ENCODE measurements around the gene STIM1.

DNA sequence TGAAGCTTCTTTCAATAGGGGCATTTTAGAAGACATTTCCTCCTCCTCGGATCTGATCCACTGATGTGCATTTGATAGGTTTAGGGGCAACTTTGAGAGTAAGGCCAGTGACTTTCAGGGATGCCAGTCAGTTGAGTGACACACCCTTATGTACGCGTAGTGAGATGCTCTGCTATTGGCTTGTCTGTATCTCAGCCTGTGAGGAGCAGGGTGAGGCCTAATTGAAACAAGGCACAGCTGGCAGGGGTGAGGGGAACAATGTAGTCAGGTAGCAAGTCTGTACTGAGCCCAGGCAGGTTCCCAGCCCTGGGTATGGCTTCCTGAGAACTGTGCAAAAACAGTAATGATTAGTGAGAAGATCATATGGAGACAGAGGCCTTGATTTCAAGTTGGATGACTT is 61.5 kb downstream of the STIM1 start:
- TF ChIP-seq CTCF (IDR thresholded peaks at IDR 0.05; ENCODE audit: insufficient read depth, low read length, poor library complexity, severe bottlenecking) (no peak), EZH2phosphoT487 (conservative IDR thresholded peaks at IDR 0.05; ENCODE audit: low read length) (no peak)

Measured in SU-DHL-6 (cell line).